HG02763 (cell line): Measurements from ENCODE around the gene RACGAP1.
"Not testable (repeated sequence)": the region's sequence is repeated elsewhere in the genome, so short reads cannot be mapped to it uniquely, and the experiment has no call there.

ENCODE experiments used
- ATAC-seq: cut with Tn5 transposase; IDR thresholded peaks from one replicate; pipeline ENCODE4 v1.9.1; 2021; ENCODE audit warnings: mild to moderate bottlenecking, moderate library complexity; ENCODE audit not compliant: unreplicated experiment

The RACGAP1 gene

GRCh38 chr12:49987625-49988303 lies 37.5 kb downstream of the RACGAP1 start:
- no peak for ATAC-seq

- ATAC-seq: not testable (repeated sequence)
Observed at GRCh38 chr12:49986476-49986875, 38.8 kb downstream of the RACGAP1 start.

GRCh38 chr12:49985981-49986380 lies 39.3 kb downstream of the RACGAP1 start:
- no peak for ATAC-seq

GRCh38 chr12:49984476-49985359 lies 40.6 kb downstream of the RACGAP1 start:
- ATAC-seq: no peak

GRCh38 chr12:49983892-49984291 lies 41.4 kb downstream of the RACGAP1 start:
- ATAC-seq: no peak

- ATAC-seq: no peak
Observed at GRCh38 chr12:49982246-49983087, 42.8 kb downstream of the RACGAP1 start.

GRCh38 chr12:49980501-49981349 lies 44.6 kb downstream of the RACGAP1 start:
- no peak for ATAC-seq

GRCh38 chr12:49979791-49980190 lies 45.5 kb downstream of the RACGAP1 start:
- no peak for ATAC-seq

- no peak for ATAC-seq
Observed at GRCh38 chr12:49979016-49979586, 46.2 kb downstream of the RACGAP1 start.

- ATAC-seq: no peak
Observed at GRCh38 chr12:49978125-49978524, 47.2 kb downstream of the RACGAP1 start.

- no peak for ATAC-seq
Observed at GRCh38 chr12:49976557-49976956, 48.7 kb downstream of the RACGAP1 start.

- ATAC-seq: no peak
Observed at GRCh38 chr12:49975318-49975761, 50.0 kb downstream of the RACGAP1 start.

GRCh38 chr12:49974677-49975317 lies 50.5 kb downstream of the RACGAP1 start:
- ATAC-seq: no peak

- no peak for ATAC-seq
Observed at GRCh38 chr12:49974231-49974675, 51.0 kb downstream of the RACGAP1 start.

- ATAC-seq: no peak
Observed at GRCh38 chr12:49973361-49973830, 51.9 kb downstream of the RACGAP1 start.

- no peak for ATAC-seq
Observed at GRCh38 chr12:49972641-49973360, 52.5 kb downstream of the RACGAP1 start, which contains the start of gene AQP6. Gene AQP6, plus strand, starts transcription at chr12:49972947. Its CDS starts 227 bp downstream, at chr12:49973174.

GRCh38 chr12:49972129-49972528 lies 53.2 kb downstream of the RACGAP1 start:
- no peak for ATAC-seq

GRCh38 chr12:49971141-49971540 lies 54.2 kb downstream of the RACGAP1 start:
- ATAC-seq: no peak
